GM18517 (cell line): ENCODE measurements around the gene SLC28A2.
"Not testable (repeated sequence)": the region's sequence is repeated elsewhere in the genome, so short reads cannot be mapped to it uniquely, and the experiment has no call there.

Experiments
- ATAC-seq: cut with Tn5 transposase; IDR thresholded peaks from one replicate; pipeline ENCODE4 v1.9.1; 2021; ENCODE audit warnings: mild to moderate bottlenecking, moderate library complexity; ENCODE audit not compliant: unreplicated experiment

The SLC28A2 gene

GRCh38 chr15:45251888-45252287, at the start of gene SLC28A2:
Gene SLC28A2 (plus strand): TSS chr15:45252234. CDS start chr15:45253216, 982 bp downstream.
- ATAC-seq: no peak

GRCh38 chr15:45203182-45203581, 48.9 kb upstream of the SLC28A2 start:
- no peak for ATAC-seq

- no peak for ATAC-seq
These were observed 46.8 kb upstream of the SLC28A2 start for GRCh38 chr15:45205192-45205591.

GRCh38 chr15:45212493-45212892, 39.5 kb upstream of the SLC28A2 start:
- ATAC-seq: no peak

- no peak for ATAC-seq
These were observed 30.9 kb upstream of the SLC28A2 start for GRCh38 chr15:45221053-45221599.

GRCh38 chr15:45221967-45222366, 30.1 kb upstream of the SLC28A2 start:
- ATAC-seq: no peak

GRCh38 chr15:45224621-45225217, 27.3 kb upstream of the SLC28A2 start:
- ATAC-seq: no peak

GRCh38 chr15:45225506-45226273, 26.3 kb upstream of the SLC28A2 start:
- ATAC-seq: no peak

GRCh38 chr15:45228931-45229330, 23.1 kb upstream of the SLC28A2 start:
- no peak for ATAC-seq

GRCh38 chr15:45230245-45230965, 21.6 kb upstream of the SLC28A2 start:
- ATAC-seq: no peak

GRCh38 chr15:45231132-45231531, 20.9 kb upstream of the SLC28A2 start:
- ATAC-seq: no peak

GRCh38 chr15:45231864-45232562, 20.0 kb upstream of the SLC28A2 start:
- no peak for ATAC-seq

- no peak for ATAC-seq
These were observed 17.3 kb upstream of the SLC28A2 start for GRCh38 chr15:45234562-45235235.

- ATAC-seq: not testable (repeated sequence)
These were observed 15.2 kb upstream of the SLC28A2 start for GRCh38 chr15:45236806-45237205.

- ATAC-seq: no peak
These were observed 9.7 kb upstream of the SLC28A2 start for GRCh38 chr15:45242289-45242688.

- ATAC-seq: no peak
These were observed 2.8 kb upstream of the SLC28A2 start for GRCh38 chr15:45249125-45249780.

GRCh38 chr15:45253330-45253729, 1.3 kb downstream of the SLC28A2 start:
- ATAC-seq: no peak

- no peak for ATAC-seq
These were observed 2.4 kb downstream of the SLC28A2 start for GRCh38 chr15:45254405-45254804.

GRCh38 chr15:45254824-45255223, 2.8 kb downstream of the SLC28A2 start:
- not testable (repeated sequence) for ATAC-seq

GRCh38 chr15:45259796-45260195, 7.8 kb downstream of the SLC28A2 start:
- no peak for ATAC-seq
